GM19043 (cell line): ENCODE measurements around the gene CHIC1.
"Not testable (repeated sequence)": the region's sequence is repeated elsewhere in the genome, so short reads cannot be mapped to it uniquely, and the experiment has no call there.

Experiments used
- ATAC-seq: cut with Tn5 transposase; IDR thresholded peaks from one replicate; pipeline ENCODE4 v1.9.1; 2021; ENCODE audit warnings: low read depth; ENCODE audit not compliant: unreplicated experiment

The CHIC1 gene

GRCh38 chrX:73562984-73563737 is at the start of gene CHIC1:
Gene CHIC1 (plus strand): TSS chrX:73563197. CDS start chrX:73563285, 88 bp downstream.
- peak; percentile 62 for ATAC-seq

DNA sequence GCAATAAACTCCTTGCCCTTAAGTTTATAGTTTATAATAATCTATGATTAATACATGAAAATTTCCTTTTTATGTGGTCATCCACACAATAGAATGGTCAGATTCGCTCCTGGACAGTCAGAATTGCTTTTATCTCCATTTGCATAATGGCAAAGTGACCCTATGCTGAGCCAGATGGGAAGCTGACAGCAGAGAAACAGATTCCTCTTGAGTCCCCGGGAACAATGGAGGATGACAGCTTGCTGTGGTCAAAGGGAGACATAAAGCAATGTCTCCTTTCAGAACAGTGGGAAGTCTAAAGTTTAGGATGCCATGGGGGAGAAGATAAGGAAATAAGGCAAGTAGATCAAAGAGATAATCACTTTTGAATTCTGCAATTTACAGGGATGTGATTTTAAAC is 40.2 kb upstream of the CHIC1 start:
- not testable (repeated sequence) for ATAC-seq

- ATAC-seq, result no peak
These were observed 38.1 kb upstream of the CHIC1 start for GRCh38 chrX:73524906-73525305.

DNA sequence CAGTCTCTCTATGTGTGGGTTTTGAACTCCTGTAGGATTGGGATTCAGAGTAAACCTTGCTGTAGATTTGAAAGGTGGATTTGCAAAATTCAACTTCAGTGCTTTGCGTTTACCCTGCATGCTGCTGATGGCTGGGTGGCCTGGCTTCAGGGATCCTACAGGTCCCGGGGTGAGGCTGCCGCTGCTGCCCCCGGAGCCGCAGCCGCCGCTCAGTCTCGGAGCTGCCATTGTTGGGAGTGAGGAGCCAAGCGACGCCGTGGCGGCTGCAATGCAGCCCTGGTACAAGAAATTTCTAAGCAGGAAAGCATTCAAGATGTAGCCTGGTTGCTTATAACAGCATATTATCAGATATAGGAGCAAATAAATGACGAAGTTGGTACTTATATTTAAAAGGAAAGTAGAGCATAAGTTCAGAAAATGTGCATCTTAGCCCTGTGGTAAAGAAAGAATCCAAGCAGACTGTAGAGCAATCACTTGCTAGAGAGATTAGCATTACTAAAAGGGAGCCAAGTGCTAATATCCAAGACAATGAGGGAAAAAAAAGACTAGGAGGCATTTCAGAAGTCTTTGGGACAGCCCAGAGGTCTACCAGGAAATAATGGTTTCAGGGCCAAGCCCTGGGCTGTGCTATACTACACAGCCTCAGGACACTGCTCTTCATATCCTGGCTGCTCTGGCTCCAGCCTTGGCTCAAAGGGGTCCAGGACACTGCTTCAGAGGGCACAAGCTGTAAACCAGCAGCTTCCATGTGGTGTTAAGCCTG is 36.9 kb upstream of the CHIC1 start:
- no peak for ATAC-seq

- not testable (repeated sequence) for ATAC-seq
These were observed 31.3 kb upstream of the CHIC1 start for GRCh38 chrX:73531655-73532054.

GRCh38 chrX:73556159-73556558 is 6.8 kb upstream of the CHIC1 start:
- no peak for ATAC-seq

GRCh38 chrX:73561801-73562200 is 1.2 kb upstream of the CHIC1 start:
- no peak for ATAC-seq

DNA sequence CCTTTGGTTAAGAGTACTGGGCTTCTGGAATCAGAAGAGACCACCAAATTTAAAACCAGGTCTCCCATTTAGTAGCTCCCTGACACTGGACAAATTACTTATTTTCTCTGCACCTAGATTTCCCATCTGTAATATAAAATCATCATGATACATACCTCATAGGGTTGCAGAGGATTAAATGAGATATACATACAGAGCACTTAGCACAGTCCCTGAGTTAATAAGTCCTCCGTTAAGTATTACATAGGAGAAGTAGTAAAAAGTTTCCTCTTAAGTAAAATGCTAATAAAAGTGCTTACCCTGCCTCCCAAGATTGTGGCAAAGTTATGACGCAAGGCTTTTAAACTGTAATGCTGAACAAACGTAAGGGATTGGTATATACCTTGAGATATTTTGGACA is 539 bp upstream of the CHIC1 start:
- no peak for ATAC-seq

DNA sequence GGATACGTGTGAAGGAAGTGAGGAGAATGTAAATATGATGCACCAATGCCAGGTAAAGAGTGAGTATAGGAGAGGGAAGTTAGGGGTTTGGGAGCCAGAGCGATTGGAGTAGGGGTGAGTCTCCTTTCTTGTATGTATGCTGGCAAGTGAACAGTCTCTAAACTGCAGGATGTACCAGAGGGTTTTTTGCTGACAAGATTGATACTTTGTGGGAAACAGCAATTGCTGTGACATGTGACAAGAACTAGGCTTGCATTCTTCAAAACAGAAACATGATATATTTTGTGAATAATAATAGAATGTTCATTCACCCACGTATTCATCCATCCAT is 706 bp downstream of the CHIC1 start:
- ATAC-seq, result peak; percentile 39

DNA sequence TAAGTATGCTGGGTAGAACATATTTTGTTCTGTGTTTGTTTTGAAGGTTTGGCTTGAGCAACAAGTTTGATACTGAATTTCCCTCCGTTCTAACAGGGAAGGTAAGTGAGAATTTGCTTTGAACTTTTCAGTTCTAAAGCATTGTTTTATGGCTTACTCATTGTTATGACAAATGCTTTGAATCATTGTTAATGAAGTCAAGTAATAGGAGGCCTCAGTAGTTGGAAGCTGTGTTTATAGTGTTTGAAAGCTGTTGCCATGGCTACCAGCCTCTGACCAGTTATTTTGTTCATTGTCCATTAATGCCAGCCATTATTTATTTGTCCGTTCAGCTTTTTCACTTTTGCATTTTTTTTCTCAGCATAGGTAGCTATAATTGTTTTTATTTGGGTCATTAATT is 14.4 kb downstream of the CHIC1 start:
- no peak for ATAC-seq

- no peak for ATAC-seq
These were observed 18.1 kb downstream of the CHIC1 start for GRCh38 chrX:73581002-73581628.

DNA sequence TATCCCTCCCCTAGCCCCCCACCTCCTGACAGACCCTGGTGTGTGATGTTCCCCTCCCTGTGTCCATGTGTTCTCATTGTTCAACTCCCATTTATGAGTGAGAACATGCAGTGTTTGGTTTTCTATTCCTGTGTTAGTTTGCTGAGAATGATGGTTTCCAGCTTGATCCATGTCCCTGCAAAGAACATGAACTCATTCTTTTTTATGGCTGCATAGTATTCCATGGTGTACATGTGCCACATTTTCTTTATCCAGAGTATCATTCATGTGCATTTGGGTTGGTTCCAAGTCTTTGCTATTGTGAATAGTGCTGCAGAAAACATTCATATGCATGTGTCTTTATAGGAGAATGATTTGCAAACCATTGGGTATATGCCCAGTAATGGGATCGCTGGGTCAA is 34.8 kb downstream of the CHIC1 start:
- not testable (repeated sequence) for ATAC-seq

DNA sequence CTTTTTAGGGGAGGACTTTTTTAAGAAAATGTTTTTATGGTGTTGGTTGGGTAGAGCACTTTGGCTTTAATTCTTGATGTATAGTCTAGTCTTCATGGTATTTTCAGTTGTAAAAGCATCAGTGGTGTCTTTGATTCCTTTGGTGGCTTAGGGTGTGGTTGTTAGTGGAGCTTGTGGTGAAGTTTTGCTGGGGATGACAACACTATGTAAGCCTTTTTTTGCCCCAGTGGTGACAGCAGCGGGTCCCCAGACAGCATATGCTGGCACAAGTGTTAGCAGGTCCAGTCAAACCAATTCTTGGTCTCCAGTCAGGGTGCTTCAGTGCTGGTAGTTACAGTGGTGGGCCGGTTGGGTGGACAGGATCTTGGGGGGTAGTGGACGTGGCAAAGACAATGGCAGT is 52.0 kb downstream of the CHIC1 start:
- no peak for ATAC-seq

DNA sequence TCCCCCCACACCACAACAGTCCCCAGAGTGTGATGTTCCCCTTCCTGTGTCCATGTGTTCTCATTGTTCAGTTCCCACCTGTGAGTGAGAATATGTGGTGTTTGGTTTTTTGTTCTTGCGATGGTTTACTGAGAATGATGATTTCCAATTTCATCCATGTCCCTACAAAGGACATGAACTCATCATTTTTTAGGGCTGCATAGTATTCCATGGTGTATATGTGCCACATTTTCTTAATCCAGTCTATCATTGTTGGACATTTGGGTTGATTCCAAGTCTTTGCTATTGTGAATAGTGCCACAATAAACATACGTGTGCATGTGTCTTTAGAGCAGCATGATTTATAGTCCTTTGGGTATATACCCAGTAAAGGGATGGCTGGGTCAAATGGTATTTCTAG is 78.7 kb downstream of the CHIC1 start:
- not testable (repeated sequence) for ATAC-seq

- ATAC-seq, result no peak
These were observed 84.2 kb downstream of the CHIC1 start for GRCh38 chrX:73647212-73647611.

DNA sequence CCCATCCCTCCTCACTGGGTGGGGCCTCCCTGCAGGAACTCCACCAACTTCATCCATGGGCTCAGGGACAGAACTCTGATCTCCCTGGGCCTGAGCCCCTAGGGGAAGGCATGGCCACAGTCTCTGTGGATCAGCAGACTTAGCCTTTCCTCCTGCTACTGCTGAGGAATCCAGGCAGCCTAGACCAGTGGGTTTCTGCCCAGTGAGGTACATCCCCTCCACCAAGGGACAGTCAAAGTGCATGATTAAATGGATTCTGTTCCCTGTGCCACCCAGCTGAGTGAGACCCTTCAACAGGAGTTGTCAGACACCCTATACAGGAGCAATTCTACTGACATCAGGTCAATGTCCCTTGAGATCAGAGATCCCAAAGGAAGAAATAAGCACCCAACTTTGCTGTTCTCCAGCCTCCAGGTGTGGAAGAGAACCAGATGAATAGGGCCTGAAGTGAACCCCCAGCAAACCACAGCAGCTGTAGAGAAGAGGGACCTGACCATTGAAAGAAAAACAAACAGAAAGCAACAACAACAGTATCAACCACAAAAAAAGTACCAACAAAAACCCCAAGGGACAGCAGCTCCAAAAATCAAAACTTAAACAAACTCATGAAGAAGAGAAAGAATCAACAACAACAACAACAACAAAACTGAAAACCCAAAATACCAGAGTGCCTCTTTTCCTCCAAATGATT is 84.8 kb downstream of the CHIC1 start:
- ATAC-seq, result no peak

DNA sequence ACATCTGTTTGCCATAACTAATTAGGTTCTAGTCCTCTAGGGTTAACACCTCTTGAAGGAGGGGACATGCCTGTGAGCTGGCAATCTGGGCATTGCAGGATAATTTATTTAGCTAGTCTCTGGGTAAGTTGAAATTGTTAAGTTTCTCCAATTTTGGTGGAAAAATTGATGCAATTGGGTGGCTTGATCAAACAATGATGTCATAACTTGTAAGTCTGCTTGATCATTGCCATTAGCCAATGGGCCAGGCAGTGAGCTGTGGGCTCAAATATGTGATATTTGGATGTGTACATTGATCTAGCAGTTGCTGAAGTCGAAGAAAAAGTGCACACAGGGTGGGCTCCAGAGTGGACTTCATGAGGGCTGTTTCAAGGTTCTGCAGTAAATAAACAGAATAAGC is 98.3 kb downstream of the CHIC1 start:
- ATAC-seq, result not testable (repeated sequence)

- ATAC-seq, result no peak
These were observed 105.8 kb downstream of the CHIC1 start for GRCh38 chrX:73668779-73669178.

DNA sequence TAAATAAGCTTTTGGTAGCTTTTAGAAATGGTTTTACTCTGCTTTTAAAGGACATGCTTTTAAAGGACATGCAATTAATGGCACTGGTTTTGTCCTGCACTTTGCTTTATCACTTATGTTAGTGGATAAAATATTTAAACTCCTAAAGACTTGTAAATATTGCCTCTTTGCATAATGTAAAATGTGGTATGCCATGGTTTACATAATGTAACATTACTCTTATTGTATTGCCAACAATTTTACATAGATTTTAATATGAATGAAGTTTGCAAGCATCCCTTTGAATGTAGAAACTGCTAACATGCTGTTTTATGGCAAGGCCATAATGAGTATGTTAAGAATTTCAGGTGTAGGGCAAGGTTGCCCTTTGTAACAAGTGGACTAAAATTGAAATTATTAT is 118.4 kb downstream of the CHIC1 start:
- no peak for ATAC-seq

DNA sequence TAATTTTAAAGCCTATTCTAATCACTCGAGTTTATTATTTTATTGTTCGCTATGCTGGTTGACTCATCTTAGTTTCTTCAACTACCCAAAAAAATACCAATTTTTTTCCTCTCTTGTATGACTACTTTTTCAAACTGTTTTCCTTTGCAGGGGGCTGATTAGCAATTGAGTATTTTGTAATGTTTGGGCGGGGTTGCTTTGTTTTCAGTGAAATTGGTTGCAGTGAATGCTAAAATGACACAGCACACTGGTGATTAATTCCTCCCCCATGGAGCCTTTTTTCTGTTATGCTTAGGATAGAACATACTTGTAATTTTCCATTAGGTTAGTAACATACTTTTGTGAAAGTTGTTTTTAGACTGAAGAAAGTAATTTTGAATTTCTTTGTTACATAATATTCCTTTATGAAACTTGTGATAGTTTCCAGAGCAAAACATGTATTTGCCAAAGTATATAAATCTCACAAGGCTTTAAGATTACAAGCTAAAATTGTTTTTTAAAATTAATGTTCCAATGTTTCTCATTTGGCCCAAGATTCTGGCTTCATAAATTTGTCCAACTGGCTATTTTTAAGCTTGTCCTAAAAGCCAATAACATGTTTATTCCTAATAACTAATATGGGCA is 120.4 kb downstream of the CHIC1 start:
- ATAC-seq, result no peak

DNA sequence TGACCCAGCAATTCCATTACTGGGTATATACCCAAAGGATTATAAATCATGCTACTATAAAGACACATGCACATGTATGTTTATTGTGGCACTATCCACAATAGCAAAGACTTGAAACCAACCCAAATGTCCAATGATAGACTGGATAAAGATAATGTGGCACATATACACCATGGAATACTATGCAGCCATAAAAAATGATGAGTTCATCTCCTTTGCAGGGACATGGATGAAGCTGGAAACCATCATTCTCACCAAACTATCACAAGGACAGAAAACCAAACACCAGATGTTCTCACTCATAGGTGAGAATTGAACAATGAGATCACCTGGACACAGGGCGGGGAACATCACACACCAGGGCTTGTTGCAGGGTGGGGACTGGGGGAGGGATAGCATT is 144.0 kb downstream of the CHIC1 start:
- ATAC-seq, result not testable (repeated sequence)
